Muscle of leg (tissue), 11 donors: ENCODE results near the gene OR52A5. TPM values are rescaled to one million over a fixed set of nuclear protein-coding genes. Genes with fewer than 3 reads are reported as not detected.
"Not testable (repeated sequence)": the region's sequence is repeated elsewhere in the genome, so short reads cannot be mapped to it uniquely, and the experiment has no call there.

ENCODE experiments used
- DNase-seq: peaks from one replicate; pipeline ENCODE4 v3.0.0; 2013
- H3K27ac ChIP-seq: one replicate; pipeline ENCODE4 v1.5.1; 2013; ENCODE audit warnings: mild to moderate bottlenecking, low read length, control low read depth
- H3K27me3 ChIP-seq: one replicate; pipeline ENCODE4 v1.6.1; 2013; ENCODE audit warnings: low read length; ENCODE audit not compliant: control insufficient read depth, insufficient read depth
- H3K36me3 ChIP-seq: one replicate; pipeline ENCODE4 v1.6.1; 2013; ENCODE audit warnings: low read length; ENCODE audit not compliant: control insufficient read depth, insufficient read depth
- H3K4me1 ChIP-seq: one replicate; pipeline ENCODE4 v1.6.1; 2013; ENCODE audit warnings: low read length; ENCODE audit not compliant: control insufficient read depth, insufficient read depth
- H3K4me3 ChIP-seq: one replicate; pipeline ENCODE4 v1.5.1; 2013; ENCODE audit warnings: low read length, control low read depth
- H3K9me3 ChIP-seq: replicated peaks from 2 replicates; pipeline ENCODE4 v1.6.1; 2013; ENCODE audit warnings: low read depth, low read length; ENCODE audit not compliant: control insufficient read depth
- WGBS: methylation state at CpG from one replicate; pipeline ENCODE4 v1.1.5; 2013; ENCODE audit warnings: missing lambda C conversion rate; ENCODE audit not compliant: insufficient coverage; 5-methylcytosine and 5-hydroxymethylcytosine counted together
- polyA plus RNA-seq, 8 donors: library from polyadenylated mRNA; unstranded; fragments of 120-200 nt; gene quantifications; one replicate each; pipeline versions ENCODE4 v1.2.1 to v1.2.3, GENCODE V29; 2013; ENCODE audit warnings: inconsistent platforms in 1 of 8, low replicate concordance in 1 of 8; ENCODE audit not compliant: insufficient read length in 8 of 8, insufficient read depth in 1 of 8
- total RNA-seq: library from RNA; stranded (reverse); fragments of 120-200 nt; gene quantifications from one replicate; pipeline ENCODE4 v1.2.4, GENCODE V29; 2013

Gene OR52A5
- total and polyA plus RNA-seq, 9 donors, result not detected

GRCh38 chr11:5153574-5154431 lies 15.6 kb upstream of the OR52A5 start:
- DNase-seq, result no peak
- H3K27me3 ChIP-seq, result no peaks in the 10 kb centered on the region
- 80% methylated on average over 1 of the region's 3 CpGs for WGBS
- H3K27ac ChIP-seq, result no peak overlapping the region
- no peaks in the 10 kb centered on the region for H3K36me3 ChIP-seq
- H3K4me3 ChIP-seq, result no peak overlapping the region
- no peaks in the 10 kb centered on the region for H3K9me3 ChIP-seq
- no peaks in the 10 kb centered on the region for H3K4me1 ChIP-seq

DNA sequence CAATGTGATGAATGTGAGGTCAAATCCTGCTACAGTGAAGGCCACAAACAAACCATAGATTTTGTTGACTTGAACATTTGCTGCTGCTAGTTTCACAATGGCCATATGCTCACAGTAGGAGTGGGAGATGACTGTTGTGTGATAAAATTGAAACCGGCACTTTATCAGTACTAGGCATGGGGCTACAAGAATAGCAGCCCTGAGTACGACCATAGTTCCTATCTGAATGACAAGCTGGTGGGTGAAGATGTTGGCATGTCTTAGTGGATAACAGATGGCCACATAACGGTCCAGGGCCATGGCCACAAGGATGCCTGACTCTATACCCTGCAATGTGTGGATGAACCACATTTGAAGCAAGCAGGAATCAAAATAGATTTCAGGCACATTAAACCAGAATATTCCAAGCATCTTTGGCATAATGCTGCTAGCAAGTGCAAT lies 13.6 kb upstream of the OR52A5 start:
- H3K27ac ChIP-seq, result no peak overlapping the region
- no peaks in the 10 kb centered on the region for H3K9me3 ChIP-seq
- DNase-seq, result no peak
- H3K27me3 ChIP-seq, result no peaks in the 10 kb centered on the region
- H3K4me3 ChIP-seq, result no peak overlapping the region
- H3K36me3 ChIP-seq, result no peaks in the 10 kb centered on the region
- no peaks in the 10 kb centered on the region for H3K4me1 ChIP-seq
- 69% methylated on average over 2 of the region's 3 CpGs for WGBS

DNA sequence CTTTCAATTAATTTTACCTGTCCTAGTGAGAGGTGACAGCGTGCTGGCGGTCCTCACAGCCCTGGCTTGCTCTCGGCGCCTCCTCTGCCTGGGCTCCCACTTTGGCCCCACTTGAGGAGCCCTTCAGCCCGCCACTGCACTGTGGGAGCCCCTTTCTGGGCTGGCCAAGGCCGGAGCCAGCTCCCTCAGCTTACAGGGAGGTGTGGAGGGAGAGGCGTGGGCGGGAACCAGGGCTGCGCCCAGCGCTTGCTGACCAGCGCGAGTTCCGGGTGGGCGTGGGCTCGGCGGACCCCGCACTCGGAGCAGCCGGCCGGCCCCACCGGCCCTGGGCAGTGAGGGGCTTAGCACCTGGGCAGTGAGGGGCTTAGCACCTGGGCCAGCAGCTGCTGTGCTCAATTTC lies 6.0 kb upstream of the OR52A5 start:
- H3K27me3 ChIP-seq, H3K4me1 ChIP-seq, H3K9me3 ChIP-seq, H3K27ac ChIP-seq, H3K4me3 ChIP-seq, H3K36me3 ChIP-seq, DNase-seq: not testable (repeated sequence)
- WGBS, result 93% methylated on average over 20 of the region's 21 CpGs

DNA sequence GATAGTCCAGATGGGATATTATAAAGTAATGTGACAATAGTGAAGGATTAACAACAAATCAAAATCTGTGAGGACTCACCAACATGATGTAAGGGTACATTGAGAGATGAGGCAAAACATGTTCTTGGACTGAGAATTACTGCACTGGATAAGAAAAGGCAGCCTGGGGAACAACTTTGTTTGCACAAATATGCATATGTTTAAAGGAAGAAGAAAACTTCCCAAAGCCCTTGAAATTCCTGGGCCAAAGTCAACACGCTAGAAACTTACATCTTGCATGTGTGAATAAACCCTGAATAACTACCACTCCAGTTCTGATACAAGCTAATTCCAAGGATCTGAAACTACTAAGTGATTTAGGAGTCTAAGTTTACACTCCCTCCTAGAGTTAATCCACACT lies 1.1 kb downstream of the OR52A5 start:
- Histone ChIP-seq H3K9me3 (no peaks in the 10 kb centered on the region), H3K4me3 (no peak overlapping the region), H3K36me3 (no peaks in the 10 kb centered on the region), H3K27ac (no peak overlapping the region), H3K27me3 (no peaks in the 10 kb centered on the region), H3K4me1 (no peaks in the 10 kb centered on the region)
- no peak for DNase-seq
- WGBS, result no CpG with 5 or more reads among the region's 1 CpG

GRCh38 chr11:5136261-5136660 lies 1.9 kb downstream of the OR52A5 start:
- H3K36me3 ChIP-seq, result no peaks in the 10 kb centered on the region
- DNase-seq, result no peak
- no peak overlapping the region for H3K4me3 ChIP-seq
- H3K27ac ChIP-seq, result no peak overlapping the region
- no peaks in the 10 kb centered on the region for H3K27me3 ChIP-seq
- H3K4me1 ChIP-seq, result no peaks in the 10 kb centered on the region
- H3K9me3 ChIP-seq, result no peaks in the 10 kb centered on the region

DNA sequence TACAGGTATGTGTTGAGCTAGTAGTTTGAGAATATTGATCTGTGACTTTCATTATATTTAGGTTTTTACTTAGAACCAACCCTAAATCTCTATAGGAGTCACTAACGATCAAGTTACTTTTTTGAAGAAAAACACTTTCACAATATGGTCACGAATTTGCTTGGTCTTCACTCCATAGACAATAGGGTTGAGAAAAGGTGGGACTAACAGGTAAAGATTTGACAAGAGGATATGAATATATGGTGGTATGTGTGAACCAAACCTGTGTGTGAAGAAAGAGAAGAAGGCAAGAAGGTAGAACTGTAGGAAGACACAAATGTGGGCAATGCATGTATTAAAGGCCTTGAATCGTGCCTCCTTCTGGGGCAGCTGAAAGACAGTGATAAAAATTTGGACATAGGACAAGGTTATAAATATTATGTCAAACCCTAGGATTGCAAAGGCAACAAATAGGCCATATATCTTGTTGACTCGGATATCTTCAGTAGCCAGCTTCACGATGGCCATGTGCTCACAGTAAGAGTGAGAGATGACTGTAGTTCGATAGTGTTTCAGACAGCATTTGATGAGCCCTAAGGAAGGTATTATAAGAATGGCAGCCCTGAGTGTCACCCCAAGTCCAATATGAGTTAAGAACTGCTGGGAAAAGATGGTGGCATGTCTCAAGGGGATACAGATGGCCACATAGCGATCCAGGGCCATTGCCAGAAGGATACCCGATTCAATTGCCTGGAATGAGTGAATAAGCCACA lies 6.4 kb downstream of the OR52A5 start:
- Histone ChIP-seq H3K27me3 (no peaks in the 10 kb centered on the region), H3K36me3 (no peaks in the 10 kb centered on the region), H3K4me1 (no peaks in the 10 kb centered on the region), H3K27ac (no peak overlapping the region), H3K9me3 (no peaks in the 10 kb centered on the region), H3K4me3 (no peak overlapping the region)
- DNase-seq, result no peak
- 82% methylated on average over 6 of the region's 8 CpGs for WGBS

DNA sequence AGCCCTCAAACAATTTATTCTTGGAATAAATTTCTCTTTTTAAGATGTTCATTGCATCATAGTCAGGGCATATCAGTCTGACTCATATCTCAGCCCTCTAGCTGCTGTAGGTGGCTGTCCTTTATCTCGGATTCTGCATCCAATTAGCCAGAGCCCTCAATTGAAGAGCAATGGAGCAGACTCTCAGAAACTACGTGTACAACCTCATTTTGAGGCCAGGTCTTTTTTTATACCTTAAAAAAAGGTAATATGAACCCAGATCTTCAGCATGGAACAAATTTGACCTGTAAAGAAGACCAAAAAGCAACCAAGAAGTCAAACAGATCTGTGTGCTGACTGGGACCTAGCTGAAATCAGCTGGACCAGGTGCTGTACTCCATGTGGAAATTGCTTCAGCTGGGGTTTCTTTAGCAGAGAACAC lies 8.7 kb downstream of the OR52A5 start:
- Histone ChIP-seq H3K4me3 (no peak overlapping the region), H3K9me3 (no peaks in the 10 kb centered on the region), H3K4me1 (no peaks in the 10 kb centered on the region), H3K27me3 (no peaks in the 10 kb centered on the region), H3K36me3 (no peaks in the 10 kb centered on the region), H3K27ac (no peak overlapping the region)
- 50% methylated on average over 1 of the region's 2 CpGs for WGBS
- no peak for DNase-seq

- Histone ChIP-seq H3K4me1 (no peaks in the 10 kb centered on the region), H3K27me3 (no peaks in the 10 kb centered on the region), H3K27ac (no peak overlapping the region), H3K4me3 (no peak overlapping the region), H3K36me3 (no peaks in the 10 kb centered on the region), H3K9me3 (no peaks in the 10 kb centered on the region)
- WGBS, result 67% methylated on average over 1 of the region's 4 CpGs
- peak; percentile 17 for DNase-seq
These were observed 13.1 kb downstream of the OR52A5 start for GRCh38 chr11:5124891-5125620.

DNA sequence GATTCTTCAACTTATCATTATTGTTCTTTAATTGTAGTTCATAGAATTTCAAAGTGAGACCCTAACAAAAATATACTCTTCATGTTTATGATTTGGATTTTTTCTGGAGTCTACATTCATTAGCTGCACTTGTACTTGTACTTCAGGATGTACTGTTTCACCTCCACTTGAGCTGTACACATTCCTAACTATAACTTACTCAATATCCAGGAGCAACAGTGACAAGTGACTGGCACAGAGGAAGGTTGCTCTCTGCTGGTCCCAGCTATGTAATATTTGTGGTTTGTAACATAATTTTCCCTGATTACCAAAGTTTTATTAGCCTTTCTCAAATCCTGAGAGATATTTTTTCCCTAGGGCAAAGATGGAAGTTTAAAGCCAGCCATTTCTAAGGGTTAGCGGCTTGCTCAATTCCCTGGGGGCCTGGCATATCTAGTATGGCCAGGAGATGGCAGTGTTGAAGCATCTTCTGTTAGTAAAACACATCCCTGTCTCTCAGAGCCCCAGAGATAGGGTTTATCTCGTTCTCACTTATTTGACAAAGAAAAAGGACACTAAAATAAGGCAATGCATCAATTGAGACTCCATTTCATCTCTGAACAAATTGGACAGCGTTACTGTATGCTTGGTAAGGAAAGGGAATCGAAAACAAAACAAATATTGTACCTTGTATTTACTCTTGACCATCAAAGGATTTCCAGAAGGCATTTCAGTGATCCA lies 14.2 kb downstream of the OR52A5 start:
- Histone ChIP-seq H3K27me3 (no peaks in the 10 kb centered on the region), H3K27ac (no peak overlapping the region), H3K36me3 (no peaks in the 10 kb centered on the region), H3K9me3 (no peaks in the 10 kb centered on the region), H3K4me1 (no peaks in the 10 kb centered on the region), H3K4me3 (no peak overlapping the region)
- WGBS, result no CpG with 5 or more reads among the region's 4 CpGs
- peak; percentile 63 for DNase-seq
